DND-41 (cell line): ENCODE data around the gene UVRAG.

ENCODE experiments used
- EZH2 ChIP-seq: IDR thresholded peaks from 3 replicates; pipeline ENCODE4 v1.6.1; 2012; ENCODE audit warnings: borderline replicate concordance, low read depth, mild to moderate bottlenecking, moderate library complexity, low read length, inconsistent platforms; ENCODE audit not compliant: severe bottlenecking
- TF ChIP-seq, protein P1 (sequence below): IDR thresholded peaks from 2 replicates; pipeline ENCODE4 v1.5.1; 2012; ENCODE audit warnings: borderline replicate concordance, low read length, moderate library complexity, mild to moderate bottlenecking; ENCODE audit not compliant: poor library complexity, severe bottlenecking; ENCODE audit errors: extremely low read depth

DNA sequence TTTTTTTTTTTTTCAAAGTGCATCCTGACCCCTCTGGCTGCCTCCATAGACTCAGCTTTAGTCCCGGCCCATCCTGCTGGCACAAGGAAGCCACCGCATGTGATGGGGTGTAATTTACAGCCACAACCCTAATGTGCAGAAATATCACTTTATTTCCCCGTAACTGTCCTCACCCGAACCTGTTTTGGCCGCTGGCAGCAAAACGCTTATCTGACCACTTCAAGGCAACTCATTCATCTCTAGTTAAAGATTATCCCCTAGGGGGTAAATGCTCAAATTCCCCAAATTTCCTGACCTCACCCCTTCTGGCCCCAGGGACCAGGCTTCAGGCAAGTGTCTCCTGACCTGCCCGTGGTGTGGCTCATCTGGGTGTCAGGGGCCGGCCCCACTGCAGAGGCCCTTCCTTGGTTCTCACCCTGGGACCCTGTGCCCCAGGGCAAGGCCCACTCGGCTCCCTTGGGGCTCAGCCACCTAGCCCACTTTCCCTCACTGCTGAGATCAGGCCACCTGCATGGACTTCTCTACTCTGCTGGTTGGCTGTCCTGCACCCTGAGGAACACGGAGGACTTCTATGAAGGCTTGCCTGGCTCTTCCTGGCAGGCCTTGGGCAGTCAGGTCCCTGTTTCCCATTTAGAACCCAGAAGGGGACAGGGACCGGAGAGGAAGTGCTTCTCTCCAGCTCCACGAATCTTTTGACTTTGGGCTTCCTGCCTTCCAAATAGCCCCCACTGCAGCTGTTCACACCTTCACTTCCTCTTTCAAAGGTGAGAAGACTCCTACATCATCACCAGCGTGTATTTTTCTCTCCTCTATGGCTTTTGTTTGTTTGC lies 337.9 kb downstream of the UVRAG start:
- TF ChIP-seq, protein P1, sequence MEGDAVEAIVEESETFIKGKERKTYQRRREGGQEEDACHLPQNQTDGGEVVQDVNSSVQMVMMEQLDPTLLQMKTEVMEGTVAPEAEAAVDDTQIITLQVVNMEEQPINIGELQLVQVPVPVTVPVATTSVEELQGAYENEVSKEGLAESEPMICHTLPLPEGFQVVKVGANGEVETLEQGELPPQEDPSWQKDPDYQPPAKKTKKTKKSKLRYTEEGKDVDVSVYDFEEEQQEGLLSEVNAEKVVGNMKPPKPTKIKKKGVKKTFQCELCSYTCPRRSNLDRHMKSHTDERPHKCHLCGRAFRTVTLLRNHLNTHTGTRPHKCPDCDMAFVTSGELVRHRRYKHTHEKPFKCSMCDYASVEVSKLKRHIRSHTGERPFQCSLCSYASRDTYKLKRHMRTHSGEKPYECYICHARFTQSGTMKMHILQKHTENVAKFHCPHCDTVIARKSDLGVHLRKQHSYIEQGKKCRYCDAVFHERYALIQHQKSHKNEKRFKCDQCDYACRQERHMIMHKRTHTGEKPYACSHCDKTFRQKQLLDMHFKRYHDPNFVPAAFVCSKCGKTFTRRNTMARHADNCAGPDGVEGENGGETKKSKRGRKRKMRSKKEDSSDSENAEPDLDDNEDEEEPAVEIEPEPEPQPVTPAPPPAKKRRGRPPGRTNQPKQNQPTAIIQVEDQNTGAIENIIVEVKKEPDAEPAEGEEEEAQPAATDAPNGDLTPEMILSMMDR: no peak
- TF ChIP-seq EZH2: no peak
